Ovary (tissue), 3 donors: ENCODE data around the gene HNRNPAB.

Experiments
- CTCF ChIP-seq, 3 donors: fragments of 450-650 bp in 2 of 3; fragments of 200-600 bp in 1 of 3; IDR thresholded peaks; one replicate each; pipeline versions ENCODE4 v1.5.1 to v1.8.0; 2016 to 2022; ENCODE audit warnings: antibody characterized with exemption in 3 of 3, mild to moderate bottlenecking in 1 of 3
- POLR2A ChIP-seq: fragments of 450-650 bp; IDR thresholded peaks from one replicate; pipeline ENCODE4 v1.6.1; 2017; ENCODE audit warnings: antibody characterized with exemption, mild to moderate bottlenecking, moderate library complexity
- donor health status: DM: no; HTN: no; CAD: no.

GRCh38 chr5:178213748-178214151 is 9.4 kb downstream of the HNRNPAB start:
- TF ChIP-seq CTCF (IDR thresholded peaks at IDR 0.05), result no peak
- TF ChIP-seq POLR2A, result no peak
